Loucy (cell line): Measurements from ENCODE around the gene MRAS.

Experiments used
- H2AFZ ChIP-seq: fragments of 200-600 bp; sonication (generic); 2 replicates; pipeline ENCODE4 v1.6.0; 2016; ENCODE audit warnings: antibody characterized with exemption, mild to moderate bottlenecking, low read length, moderate library complexity
- H3F3A ChIP-seq: fragments of 200-600 bp; 2 replicates; pipeline ENCODE4 v1.6.0; 2016; ENCODE audit warnings: antibody characterized with exemption, low read depth, mild to moderate bottlenecking
- H3K27me3 ChIP-seq: fragments of 200-600 bp; sonication (generic); 2 replicates; pipeline ENCODE4 v1.6.1; 2014; ENCODE audit warnings: low read length, mild to moderate bottlenecking; ENCODE audit not compliant: insufficient read depth, poor library complexity, severe bottlenecking
- H3K36me3 ChIP-seq: fragments of 200-600 bp; sonication (generic); 2 replicates; pipeline ENCODE4 v1.6.1; 2016; ENCODE audit warnings: low read length; ENCODE audit not compliant: insufficient read depth
- H3K4me1 ChIP-seq: fragments of 200-600 bp; sonication (generic); 2 replicates; pipeline ENCODE4 v1.5.1; 2014; ENCODE audit warnings: low read length, mild to moderate bottlenecking; ENCODE audit not compliant: insufficient read depth, poor library complexity, severe bottlenecking
- H3K4me2 ChIP-seq: fragments of 200-600 bp; sonication (generic); 2 replicates; pipeline ENCODE4 v1.6.0; 2014; ENCODE audit warnings: antibody characterized with exemption, low read length, low read depth, mild to moderate bottlenecking; ENCODE audit not compliant: poor library complexity, severe bottlenecking
- H3K4me3 ChIP-seq: fragments of 200-600 bp; sonication (generic); 2 replicates; pipeline ENCODE4 v1.5.1; 2014; ENCODE audit warnings: low read length, mild to moderate bottlenecking, mixed read lengths; ENCODE audit not compliant: poor library complexity, severe bottlenecking
- H3K79me2 ChIP-seq: fragments of 200-600 bp; sonication (generic); 2 replicates; pipeline ENCODE4 v1.6.1; 2014; ENCODE audit warnings: low read length; ENCODE audit not compliant: insufficient read depth
- H3K9ac ChIP-seq: fragments of 200-600 bp; sonication (generic); 2 replicates; pipeline ENCODE4 v1.6.0; 2014; ENCODE audit warnings: mild to moderate bottlenecking, low read depth, low read length, moderate library complexity; ENCODE audit not compliant: poor library complexity, severe bottlenecking
- H3K9me2 ChIP-seq: fragments of 200-600 bp; sonication (generic); replicated peaks from 2 replicates; pipeline ENCODE4 v1.6.1; 2016; ENCODE audit warnings: low read depth, low read length, mixed read lengths
- H3K9me3 ChIP-seq: fragments of 200-600 bp; sonication (generic); 2 replicates; pipeline ENCODE4 v1.6.1; 2014; ENCODE audit warnings: mild to moderate bottlenecking, antibody characterized with exemption, low read length, low read depth; ENCODE audit not compliant: insufficient read depth
- H4K20me1 ChIP-seq: fragments of 200-600 bp; sonication (generic); 2 replicates; pipeline ENCODE4 v1.6.0; 2014; ENCODE audit warnings: antibody characterized with exemption, low read length, mild to moderate bottlenecking; ENCODE audit not compliant: insufficient read depth, poor library complexity, severe bottlenecking
- CTCF ChIP-seq: fragments of 200-600 bp; sonication (generic); conservative IDR thresholded peaks from 2 replicates; pipeline ENCODE4 v1.5.1; 2014; ENCODE audit warnings: mild to moderate bottlenecking, antibody characterized with exemption, low read length
- EZH2phosphoT487 ChIP-seq: fragments of 200-600 bp; IDR thresholded peaks from 2 replicates; pipeline ENCODE4 v1.6.1; 2018; ENCODE audit warnings: antibody characterized with exemption, mild to moderate bottlenecking, moderate library complexity, borderline replicate concordance

Gene MRAS

GRCh38 chr3:138331143-138331894 is 17.1 kb upstream of the MRAS start:
- Histone ChIP-seq H4K20me1 (no peaks in the 10 kb centered on the region), H3K9me2 (no peaks in the 10 kb centered on the region), H3K4me2 (no peak overlapping the region), H3K79me2 (no peaks in the 10 kb centered on the region), H3K4me3 (no peak overlapping the region), H3K9me3 (no peaks in the 10 kb centered on the region), H3K36me3 (no peaks in the 10 kb centered on the region), H3K4me1 (peaks cover 20% of the 10 kb centered on the region), H3K27me3 (no peaks in the 10 kb centered on the region), H3F3A (no peaks in the 10 kb centered on the region), H2AFZ (no peak overlapping the region), H3K9ac (no peak overlapping the region)
- peak; percentile 40 for TF ChIP-seq CTCF
- TF ChIP-seq EZH2phosphoT487 = no peak

GRCh38 chr3:138332472-138333073 is 15.8 kb upstream of the MRAS start:
- H3K9me3 ChIP-seq = no peaks in the 10 kb centered on the region
- no peak overlapping the region for H3K4me2 ChIP-seq
- no peak overlapping the region for H3K9ac ChIP-seq
- no peak overlapping the region for H3K4me3 ChIP-seq
- no peaks in the 10 kb centered on the region for H3K9me2 ChIP-seq
- TF ChIP-seq EZH2phosphoT487 = no peak
- peak; percentile 75 for TF ChIP-seq CTCF
- peaks cover 17% of the 10 kb centered on the region for H3K4me1 ChIP-seq
- no peaks in the 10 kb centered on the region for H4K20me1 ChIP-seq
- H3F3A ChIP-seq = no peaks in the 10 kb centered on the region
- H2AFZ ChIP-seq = peak overlapping the region; percentile 38; the same call in 1 of the 2 replicates
- H3K79me2 ChIP-seq = no peaks in the 10 kb centered on the region
- no peaks in the 10 kb centered on the region for H3K36me3 ChIP-seq
- no peaks in the 10 kb centered on the region for H3K27me3 ChIP-seq

GRCh38 chr3:138334608-138335007 is 13.8 kb upstream of the MRAS start:
- H3K79me2 ChIP-seq = no peaks in the 10 kb centered on the region
- no peak overlapping the region for H3K4me2 ChIP-seq
- H3K27me3 ChIP-seq = no peaks in the 10 kb centered on the region
- H3K9me2 ChIP-seq = no peaks in the 10 kb centered on the region
- H3K9me3 ChIP-seq = no peaks in the 10 kb centered on the region
- H4K20me1 ChIP-seq = no peaks in the 10 kb centered on the region
- peaks cover 6% of the 10 kb centered on the region for H3K4me1 ChIP-seq
- TF ChIP-seq CTCF = no peak
- H2AFZ ChIP-seq = no peak overlapping the region
- no peak overlapping the region for H3K4me3 ChIP-seq
- H3F3A ChIP-seq = no peaks in the 10 kb centered on the region
- H3K36me3 ChIP-seq = no peaks in the 10 kb centered on the region
- H3K9ac ChIP-seq = no peak overlapping the region
